K562 (cell line): ENCODE results near the gene CMPK1. TPM values are rescaled to one million over a fixed set of nuclear protein-coding genes. Genes with fewer than 3 reads are reported as not detected.

Experiments
- ATAC-seq: fragments of 200-7000 bp; cut with Tn5 transposase; 3 replicates; pipeline ENCODE4 v1.9.1; 2020; ENCODE audit warnings: moderate library complexity
- BruUV-seq: library from RNA; stranded (reverse); fragments of 400-500 nt; replicated peaks from 2 replicates; lab custom pipeline; 2021; lab: Mats Ljungman, UMichigan
- CTCF ChIA-PET: fragments of 300-600 bp; formaldehyde crosslinking; extraction: SDS; loops from one replicate; lab custom pipeline; 2021; ENCODE audit warnings: low intra/inter-chr PET ratio; lab: Yijun Ruan, JAX
- POLR2A ChIA-PET: fragments of 300-600, 350-650 bp; sonication (Branson Sonifier 250); formaldehyde crosslinking; extraction: SDS; loops from one replicate; lab custom pipeline; 2021; ENCODE audit warnings: antibody characterized with exemption, inconsistent platforms; lab: Yijun Ruan, JAX
- DNase-seq, 4 experiments: peaks; one replicate each; pipeline versions ENCODE4 v3.0.0 to v3.0.0-alpha.2; 2011 to 2018; ENCODE audit warnings: low spot score in 3 of 4, mixed read lengths in 3 of 4; ENCODE audit errors: extremely low read depth in 1 of 4
- FAIRE-seq: peaks from 2 replicates; lab custom pipeline; 2011; peaks lifted over from hg19 to GRCh38; lab: Jason Lieb, UNC
- H2AFZ ChIP-seq: 2 replicates; pipeline ENCODE4 v1.6.0; 2011; ENCODE audit warnings: low read depth, low read length, control low read depth, inconsistent platforms
- H3K27ac ChIP-seq: fragments of 200-600 bp; 3 replicates; pipeline ENCODE4 v1.8.0; 2011; ENCODE audit warnings: low read depth, mild to moderate bottlenecking, control low read depth, inconsistent platforms, low read length, moderate library complexity, mixed read lengths; ENCODE audit errors: extremely low read depth
- H3K27me3 ChIP-seq, 2 experiments: fragments of 300-600 bp in 1 of 2; 2 replicates in 1 of 2; 3 replicates in 1 of 2; pipeline versions ENCODE4 v1.6.0 to v1.8.0; 2011; ENCODE audit warnings: inconsistent platforms in 2 of 2, low read length in 2 of 2, mild to moderate bottlenecking in 1 of 2, mixed read lengths in 1 of 2, moderate library complexity in 1 of 2; ENCODE audit not compliant: control insufficient read depth in 2 of 2, insufficient read depth in 2 of 2
- H3K36me3 ChIP-seq: fragments of 300-600 bp; 3 replicates; pipeline ENCODE4 v1.8.0; 2011; ENCODE audit warnings: mild to moderate bottlenecking, low read length, inconsistent platforms; ENCODE audit not compliant: control insufficient read depth, insufficient read depth
- H3K4me1 ChIP-seq, 2 experiments: fragments of 200-600 bp in 1 of 2; replicated peaks in 1 of 2; 2 replicates in 1 of 2; 3 replicates in 1 of 2; pipeline versions ENCODE4 v1.5.1 to v1.8.0; 2011; ENCODE audit warnings: inconsistent platforms in 2 of 2, low read length in 2 of 2, mild to moderate bottlenecking in 1 of 2, mixed read lengths in 1 of 2, moderate library complexity in 1 of 2; ENCODE audit not compliant: control insufficient read depth in 2 of 2, insufficient read depth in 2 of 2
- H3K4me2 ChIP-seq: 2 replicates; pipeline ENCODE4 v1.6.1; 2011; ENCODE audit warnings: low read length, control low read depth, inconsistent platforms, mixed read lengths; ENCODE audit not compliant: insufficient read depth
- H3K4me3 ChIP-seq: fragments of 200-600 bp; sonication (generic), shearing (Covaris generic); 2 replicates; pipeline ENCODE4 v1.5.1; 2016; ENCODE audit warnings: control low read depth, inconsistent platforms
- H3K79me2 ChIP-seq: fragments of 200-600 bp; 3 replicates; pipeline ENCODE4 v1.8.0; 2011; ENCODE audit warnings: low read length, inconsistent platforms; ENCODE audit not compliant: control insufficient read depth, insufficient read depth
- H3K9ac ChIP-seq, 2 experiments: 2 replicates each; pipeline versions ENCODE4 v1.6.0 to v1.6.1; 2011; ENCODE audit warnings: low read depth in 2 of 2, low read length in 2 of 2, control low read depth in 1 of 2, inconsistent platforms in 1 of 2, mild to moderate bottlenecking in 1 of 2, mixed read lengths in 1 of 2; ENCODE audit not compliant: insufficient read depth in 1 of 2
- H3K9me1 ChIP-seq: one replicate; pipeline ENCODE4 v1.6.0; 2011; ENCODE audit warnings: inconsistent platforms, mild to moderate bottlenecking, low read length, moderate library complexity; ENCODE audit not compliant: control insufficient read depth, insufficient read depth
- H3K9me3 ChIP-seq: replicated peaks from 2 replicates; pipeline ENCODE4 v1.5.1; 2011; ENCODE audit warnings: low read depth, low read length, inconsistent platforms; ENCODE audit not compliant: control insufficient read depth, insufficient read depth
- H4K20me1 ChIP-seq: replicated peaks from 2 replicates; pipeline ENCODE4 v1.6.1; 2011; ENCODE audit warnings: low read length, inconsistent platforms, mixed read lengths; ENCODE audit not compliant: control insufficient read depth, insufficient read depth
- CHD4 ChIP-seq: fragments of 200-600 bp; sonication (generic); IDR thresholded peaks from 3 replicates; pipeline ENCODE4 v1.6.1; 2012; ENCODE audit warnings: low read depth, mild to moderate bottlenecking, mixed read lengths, low read length, inconsistent platforms; ENCODE audit not compliant: insufficient read depth, insufficient replicate concordance, poor library complexity, severe bottlenecking
- GATAD2A ChIP-seq: fragments of 450-650 bp; IDR thresholded peaks from 2 replicates; pipeline ENCODE4 v1.6.1; 2017
- HOXB6 ChIP-seq: fragments of 250-450 bp; sonication (Bioruptor Pico); IDR thresholded peaks from 2 replicates; pipeline ENCODE4 v1.5.1; 2022; ENCODE audit warnings: mild to moderate bottlenecking, borderline replicate concordance
- POLR2AphosphoS2 ChIP-seq: IDR thresholded peaks from 2 replicates; pipeline ENCODE4 v1.6.1; 2012; ENCODE audit warnings: low read length, improper control_type of control experiment
- POLR2AphosphoS5 ChIP-seq: IDR thresholded peaks from 2 replicates; pipeline ENCODE4 v1.6.1; 2011; ENCODE audit warnings: mild to moderate bottlenecking, low read depth, low read length, moderate library complexity; ENCODE audit not compliant: control insufficient read depth, insufficient read depth
- THRA ChIP-seq: fragments of 450-650 bp; IDR thresholded peaks from 2 replicates; pipeline ENCODE4 v1.6.1; 2017; ENCODE audit warnings: mild to moderate bottlenecking, moderate library complexity
- UBTF ChIP-seq, 2 experiments: IDR thresholded peaks; 2 replicates each; pipeline ENCODE4 v1.6.1; 2012; ENCODE audit warnings: improper control_type of control experiment in 2 of 2, low read depth in 2 of 2, low read length in 2 of 2, borderline replicate concordance in 1 of 2
- ZBTB1 ChIP-seq: sonication (generic); formaldehyde crosslinking; IDR thresholded peaks from 2 replicates; pipeline ENCODE4 v1.8.1; 2023; ENCODE audit warnings: missing genetic modification reagents, low read depth, mild to moderate bottlenecking, borderline replicate concordance
- ZSCAN32 ChIP-seq: fragments of 450-650 bp; formaldehyde crosslinking; IDR thresholded peaks from 2 replicates; pipeline ENCODE4 v1.4.0; 2020; ENCODE audit warnings: mild to moderate bottlenecking, moderate library complexity
- WGBS: fragments of 100-300 bp; shearing (Covaris generic); methylation state at CpG from one replicate; pipeline ENCODE4 v1.1.6; 2016; ENCODE audit warnings: low coverage, mixed read lengths; ENCODE audit not compliant: insufficient coverage; ENCODE audit errors: missing lambda C conversion rate; 5-methylcytosine and 5-hydroxymethylcytosine counted together
- in situ Hi-C: fragments of 300-500 bp; cut with MboI; formaldehyde crosslinking; loops from 4 replicates; pipeline ENCODE4 v1.15.0; 2018; ENCODE audit warnings: inconsistent platforms, mixed read lengths
- intact Hi-C: fragments of 100-400 bp; cut with micrococcal nuclease; formaldehyde crosslinking; loops from 2 replicates; pipeline ENCODE4 v1.14.2; 2022
- polyA plus RNA-seq, 8 experiments: library from polyadenylated mRNA; depleted of rRNA in 4 of 8; stranded (reverse) in 5 of 8; unstranded in 3 of 8; fragments of >200 nt; fragmentation: Nextera tagmentation in 2 of 8; fragmentation: Illumina TruSeq in 1 of 8; extraction: Ambion mirVana in 2 of 8; extraction: Trizol in 1 of 8; gene quantifications; 2 replicates each; pipeline versions ENCODE4 v1.2.1 to v1.2.3, GENCODE V29; 2011 to 2014; ENCODE audit warnings: inconsistent platforms in 1 of 8, missing spikeins in 1 of 8
- total RNA-seq, 7 experiments: library from RNA; depleted of rRNA in 6 of 7; stranded (reverse); fragments of >200 nt in 6 of 7; fragmentation: Illumina TruSeq in 2 of 7; extraction: Trizol in 2 of 7; gene quantifications; 2 replicates each; pipeline versions ENCODE4 v1.2.1 to v1.2.3, GENCODE V29; 2011 to 2021; ENCODE audit warnings: low replicate concordance in 1 of 7

Gene CMPK1
- total and polyA plus RNA-seq, 9 of the 15 experiments (the other 6 are each of a cell fraction or from before 2014, with no cell fraction given), result 54.5 to 197 (median 116) TPM

GRCh38 chr1:47393141-47393540, 59.6 kb downstream of the CMPK1 start:
- Histone ChIP-seq H3K9me1 (no peaks in the 10 kb centered on the region), H3K27me3 (peaks cover 23 to 31% of the 10 kb centered on the region in 2 experiments), H3K4me1 (no peaks in the 10 kb centered on the region; a peak in 1 of 5 replicates), H3K4me3 (no peak overlapping the region), H3K79me2 (no peaks in the 10 kb centered on the region), H3K4me2 (no peak overlapping the region), H3K36me3 (no peaks in the 10 kb centered on the region), H2AFZ (no peak overlapping the region), H3K9me3 (no peaks in the 10 kb centered on the region), H3K27ac (no peak overlapping the region), H3K9ac (no peak overlapping the region), H4K20me1 (peaks cover 6% of the 10 kb centered on the region)
- in situ Hi-C loops (no loop called here), intact Hi-C loops (no loop called here)
- DNase-seq, result no peak
- no peak for FAIRE-seq
- ChIA-PET CTCF (interaction anchor here (0.6 to 0.7 kb wide), 2 partner anchors 41 to 282 kb away, joined by 3 read pairs; no protein-coding TSS in a partner anchor), POLR2A (interaction anchor here (1.0 kb wide), 1 partner anchor 9 kb away, joined by 4 read pairs; no protein-coding TSS in a partner anchor)
- WGBS, result 4% methylated on average over 5 of the region's 5 CpGs
- no peak for ATAC-seq
- no TSS peak for BruUV-seq
- TF ChIP-seq ZSCAN32 (no peak), ZBTB1 (CRISPR knock-in tag) (no peak), GATAD2A (no peak), CHD4 (no peak), HOXB6 (CRISPR knock-in tag) (no peak), POLR2AphosphoS5 (no peak), UBTF (IDR thresholded peaks at IDR 0.05; ENCODE audit: borderline replicate concordance in 1 of 2, low read depth in 2 of 2, low read length in 2 of 2) (no peak), THRA (no peak), POLR2AphosphoS2 (no peak)
